Measurements from ENCODE around the gene LYRM2.
"Not testable (repeated sequence)": the region's sequence is repeated elsewhere in the genome, so short reads cannot be mapped to it uniquely, and the experiment has no call there.

LYRM2 gene

GRCh38 chr6:89644864-89645263 is 6.3 kb upstream of the LYRM2 start:
- no peak for DNase-seq

GRCh38 chr6:89643406-89643805 is 4.9 kb upstream of the LYRM2 start:
- no peak for DNase-seq

- DNase-seq = no peak
These were observed 4.4 kb upstream of the LYRM2 start for GRCh38 chr6:89642956-89643355.

GRCh38 chr6:89641581-89641980 is 3.0 kb upstream of the LYRM2 start:
- DNase-seq = not testable (repeated sequence)

GRCh38 chr6:89640804-89641203 is 2.3 kb upstream of the LYRM2 start:
- no peak for DNase-seq

- DNase-seq = no peak
These were observed 607 bp downstream of the LYRM2 start for GRCh38 chr6:89637960-89638319.

GRCh38 chr6:89636412-89636811 is 2.1 kb downstream of the LYRM2 start:
- not testable (repeated sequence) for DNase-seq

- DNase-seq = no peak
These were observed 8.1 kb downstream of the LYRM2 start for GRCh38 chr6:89630488-89630887.

- DNase-seq = no peak
These were observed 14.8 kb downstream of the LYRM2 start for GRCh38 chr6:89623749-89624148.

GRCh38 chr6:89619567-89619966 is 19.0 kb downstream of the LYRM2 start:
- no peak for DNase-seq

- DNase-seq = no peak
These were observed 20.5 kb downstream of the LYRM2 start for GRCh38 chr6:89618026-89618425.

- DNase-seq = no peak
These were observed 22.0 kb downstream of the LYRM2 start for GRCh38 chr6:89616531-89616930.

- DNase-seq = no peak
These were observed 22.7 kb downstream of the LYRM2 start for GRCh38 chr6:89615882-89616281.

- no peak for DNase-seq
These were observed 24.8 kb downstream of the LYRM2 start for GRCh38 chr6:89613790-89614189.

- DNase-seq = no peak
These were observed 26.4 kb downstream of the LYRM2 start for GRCh38 chr6:89612121-89612520.

- no peak for DNase-seq
These were observed 26.9 kb downstream of the LYRM2 start for GRCh38 chr6:89611666-89612065.

GRCh38 chr6:89610149-89610642 is 28.4 kb downstream of the LYRM2 start:
- peak; percentile 56 for DNase-seq

- no peak for DNase-seq
These were observed 32.7 kb downstream of the LYRM2 start for GRCh38 chr6:89605861-89606260.

GRCh38 chr6:89604653-89605052 is 33.9 kb downstream of the LYRM2 start:
- DNase-seq = no peak

- no peak for DNase-seq
These were observed 36.4 kb downstream of the LYRM2 start for GRCh38 chr6:89602166-89602565.

- no peak for DNase-seq
These were observed 38.8 kb downstream of the LYRM2 start for GRCh38 chr6:89599727-89600126.

GRCh38 chr6:89597988-89598387 is 40.6 kb downstream of the LYRM2 start:
- DNase-seq = peak; percentile 28

- no peak for DNase-seq
These were observed 41.2 kb downstream of the LYRM2 start for GRCh38 chr6:89597372-89597771.

GRCh38 chr6:89596484-89596883 is 42.1 kb downstream of the LYRM2 start:
- DNase-seq = no peak

- no peak for DNase-seq
These were observed 42.5 kb downstream of the LYRM2 start for GRCh38 chr6:89596056-89596455.

- no peak for DNase-seq
These were observed 46.8 kb downstream of the LYRM2 start for GRCh38 chr6:89591745-89592144.

All from NCI-H774 (cell line).